Natural killer cell treated with Interleukin-12 subunit alpha and Interleukin-12 subunit beta and Interleukin-15 and Interleukin-18, amount 100 ng/mL, for 72 hours (primary cell): Measurements from ENCODE around the gene LPAR2. TPM values are rescaled to one million over a fixed set of nuclear protein-coding genes. Genes with fewer than 3 reads are reported as not detected.
A peak's percentile ranks its signal among the peaks of the same experiment; 100 is the strongest.

Experiments
- ATAC-seq, 2 donors: fragments of 150-1000 bp; cut with Tn5 transposase in 1 of 2; sonication (Bioruptor Pico), chemical (Tn5 transposase) in 1 of 2; 2 replicates each; pipeline ENCODE4 v1.10.0; 2021
- DNase-seq: peaks from one replicate; pipeline ENCODE4 v3.0.0; 2022; ENCODE audit warnings: low spot score
- H3K27ac Mint-ChIP-seq, 2 donors: 1 replicate in 1 of 2; 2 replicates in 1 of 2; pipeline ENCODE4 v1.8.0; 2022; ENCODE audit warnings: mixed read lengths in 2 of 2, mild to moderate bottlenecking in 1 of 2, moderate library complexity in 1 of 2
- H3K27me3 Mint-ChIP-seq, 2 donors: 1 replicate in 1 of 2; 2 replicates in 1 of 2; pipeline ENCODE4 v1.8.0; 2022; ENCODE audit warnings: mixed read lengths in 2 of 2
- H3K36me3 Mint-ChIP-seq: one replicate; pipeline ENCODE4 v1.8.0; 2022; ENCODE audit warnings: mixed read lengths
- H3K4me1 Mint-ChIP-seq, 2 donors: 1 replicate in 1 of 2; 2 replicates in 1 of 2; pipeline ENCODE4 v1.8.0; 2022; ENCODE audit warnings: low read depth in 2 of 2, mixed read lengths in 2 of 2, mild to moderate bottlenecking in 1 of 2
- H3K4me3 Mint-ChIP-seq: one replicate; pipeline ENCODE4 v1.8.0; 2022; ENCODE audit warnings: mixed read lengths
- H3K9me3 Mint-ChIP-seq: 2 replicates; pipeline ENCODE4 v1.8.0; 2022; ENCODE audit warnings: mixed read lengths
- total RNA-seq, 2 donors: library from RNA; stranded (reverse); gene quantifications; one replicate each; pipeline ENCODE4 v1.2.3, GENCODE V29; 2022

Gene LPAR2
- total RNA-seq, 2 donors from 2014 or later: 33.7 to 35.0 TPM

GRCh38 chr19:19632661-19633060 lies 4.6 kb upstream of the LPAR2 start:
- Mint-ChIP-seq H3K36me3 (peaks cover 17% of the 10 kb centered on the region), H3K9me3 (no peaks in the 10 kb centered on the region), H3K27ac (peak overlapping the region; percentile 22 to 26)

GRCh38 chr19:19631346-19631745 lies 3.3 kb upstream of the LPAR2 start:
- no peaks in the 10 kb centered on the region for H3K9me3 Mint-ChIP-seq
- peaks cover 19 to 37% of the 10 kb centered on the region in 2 donors for H3K4me1 Mint-ChIP-seq
- H3K27me3 Mint-ChIP-seq: no peaks in the 10 kb centered on the region
- no peak overlapping the region for H3K4me3 Mint-ChIP-seq
- DNase-seq: no peak
- H3K27ac Mint-ChIP-seq: no peak overlapping the region
- peaks cover 17% of the 10 kb centered on the region for H3K36me3 Mint-ChIP-seq
- ATAC-seq: no peak

More at GRCh38 chr19:19632661-19633060, 4.6 kb upstream of the LPAR2 start:
- DNase-seq (no peak), ATAC-seq (no peak)
- peaks cover 6 to 24% of the 10 kb centered on the region in 2 donors for H3K4me1 Mint-ChIP-seq
- H3K4me3 Mint-ChIP-seq: no peak overlapping the region
- H3K27me3 Mint-ChIP-seq: no peaks in the 10 kb centered on the region

DNA sequence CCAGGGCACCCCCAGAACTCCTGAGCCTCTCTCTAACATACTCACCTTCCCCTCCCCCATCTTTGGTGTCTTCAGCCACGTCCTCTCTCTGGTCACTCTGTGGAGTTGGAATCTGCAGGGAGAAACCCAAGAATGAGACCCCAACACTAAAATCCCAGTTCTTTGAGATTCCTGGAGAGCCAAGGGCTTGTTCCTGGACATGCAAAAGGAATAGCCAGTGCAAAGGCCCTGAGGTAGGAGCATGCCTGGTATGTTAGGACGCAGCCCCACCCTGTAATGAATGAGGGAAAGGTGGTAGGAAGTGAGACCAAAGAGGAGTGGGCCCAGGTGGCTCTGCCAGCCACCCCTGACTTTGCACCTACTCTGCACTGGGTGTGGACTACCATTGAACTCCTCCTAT lies 2.4 kb upstream of the LPAR2 start:
- Mint-ChIP-seq H3K27me3 (no peaks in the 10 kb centered on the region), H3K36me3 (peaks cover 17% of the 10 kb centered on the region), H3K4me1 (peaks cover 23 to 37% of the 10 kb centered on the region in 2 donors), H3K9me3 (no peaks in the 10 kb centered on the region), H3K27ac (no peak overlapping the region), H3K4me3 (no peak overlapping the region)
- no peak for DNase-seq
- no peak for ATAC-seq

DNA sequence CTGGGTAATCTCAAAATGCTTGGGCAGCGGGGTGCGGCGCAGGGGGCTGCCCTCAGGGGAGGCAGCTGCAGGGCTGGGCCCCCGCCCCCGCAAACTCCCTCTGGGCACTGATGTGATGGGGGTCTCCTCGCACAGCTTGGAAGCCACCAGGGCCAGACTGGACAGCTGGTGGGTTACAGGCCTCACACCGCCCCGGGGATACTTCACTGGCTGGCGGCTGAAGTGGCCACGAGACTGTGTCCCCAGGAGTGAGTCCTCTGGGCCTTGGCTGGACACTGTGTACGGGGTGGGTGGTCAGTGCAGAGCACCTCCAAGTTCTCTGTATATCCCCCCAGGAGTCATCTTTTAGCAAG lies 2.0 kb upstream of the LPAR2 start:
- Mint-ChIP-seq H3K4me1 (peaks cover 21 to 37% of the 10 kb centered on the region in 2 donors), H3K27ac (no peak overlapping the region), H3K4me3 (no peak overlapping the region), H3K27me3 (no peaks in the 10 kb centered on the region), H3K36me3 (peaks cover 17% of the 10 kb centered on the region), H3K9me3 (no peaks in the 10 kb centered on the region)
- no peak for DNase-seq
- ATAC-seq: no peak

- H3K36me3 Mint-ChIP-seq: peaks cover 9% of the 10 kb centered on the region
- peak overlapping the region; percentile 62 for H3K4me3 Mint-ChIP-seq
- no peaks in the 10 kb centered on the region for H3K9me3 Mint-ChIP-seq
- H3K4me1 Mint-ChIP-seq: peaks cover 18 to 31% of the 10 kb centered on the region in 2 donors
- peak; percentile 74 for DNase-seq
- peak overlapping the region; percentile 72 to 85 for H3K27ac Mint-ChIP-seq
- H3K27me3 Mint-ChIP-seq: no peaks in the 10 kb centered on the region
- ATAC-seq: peak; percentile 61 to 71
These were observed 598 bp upstream of the LPAR2 start for GRCh38 chr19:19628501-19629134.

- Mint-ChIP-seq H3K9me3 (no peaks in the 10 kb centered on the region), H3K27me3 (no peaks in the 10 kb centered on the region), H3K27ac (peak overlapping the region; percentile 75 to 76), H3K4me3 (peak overlapping the region; percentile 89), H3K36me3 (no peaks in the 10 kb centered on the region), H3K4me1 (peaks cover 18 to 23% of the 10 kb centered on the region in 2 donors)
- no peak for ATAC-seq
- DNase-seq: no peak
These were observed 1.2 kb downstream of the LPAR2 start for GRCh38 chr19:19626516-19627472.

DNA sequence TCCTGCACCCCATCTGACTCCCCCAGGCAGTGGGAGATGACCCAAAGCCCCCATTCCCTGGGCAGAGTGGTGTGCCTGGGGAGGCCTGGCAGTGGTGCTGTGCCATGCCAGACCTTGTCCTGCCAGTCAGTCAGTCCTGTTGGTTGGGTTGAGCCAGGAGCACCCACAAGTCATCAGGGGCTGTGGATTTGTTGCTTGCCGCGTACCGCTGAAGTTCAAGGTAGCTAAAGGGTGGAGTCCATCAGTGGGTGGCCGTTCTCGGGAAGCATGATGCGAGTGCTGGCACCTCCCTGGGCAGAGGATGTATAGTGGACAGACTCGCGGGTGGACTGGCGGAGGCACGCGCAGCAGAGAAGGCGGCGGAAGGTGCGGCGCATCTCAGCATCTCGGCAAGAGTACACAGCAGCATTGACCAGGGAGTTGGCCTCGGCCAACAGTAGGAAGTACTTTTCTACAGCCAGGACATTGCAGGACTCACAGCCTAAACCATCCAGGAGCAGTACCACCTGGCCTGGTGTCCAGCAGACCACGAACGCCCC lies 3.9 kb downstream of the LPAR2 start:
- no peak for ATAC-seq
- Mint-ChIP-seq H3K27me3 (no peaks in the 10 kb centered on the region), H3K4me1 (peaks cover 22 to 24% of the 10 kb centered on the region in 2 donors), H3K36me3 (no peaks in the 10 kb centered on the region), H3K4me3 (no peak overlapping the region), H3K9me3 (no peaks in the 10 kb centered on the region), H3K27ac (peak overlapping the region in 1 of 2 donors; percentile 33)
- DNase-seq: no peak

GRCh38 chr19:19623383-19623782 lies 4.6 kb downstream of the LPAR2 start:
- Mint-ChIP-seq H3K27me3 (no peaks in the 10 kb centered on the region), H3K4me1 (peaks cover 26 to 29% of the 10 kb centered on the region in 2 donors), H3K27ac (peak overlapping the region in 1 of 2 donors; percentile 33), H3K36me3 (no peaks in the 10 kb centered on the region), H3K9me3 (no peaks in the 10 kb centered on the region), H3K4me3 (no peak overlapping the region)
- no peak for DNase-seq
- no peak for ATAC-seq

DNA sequence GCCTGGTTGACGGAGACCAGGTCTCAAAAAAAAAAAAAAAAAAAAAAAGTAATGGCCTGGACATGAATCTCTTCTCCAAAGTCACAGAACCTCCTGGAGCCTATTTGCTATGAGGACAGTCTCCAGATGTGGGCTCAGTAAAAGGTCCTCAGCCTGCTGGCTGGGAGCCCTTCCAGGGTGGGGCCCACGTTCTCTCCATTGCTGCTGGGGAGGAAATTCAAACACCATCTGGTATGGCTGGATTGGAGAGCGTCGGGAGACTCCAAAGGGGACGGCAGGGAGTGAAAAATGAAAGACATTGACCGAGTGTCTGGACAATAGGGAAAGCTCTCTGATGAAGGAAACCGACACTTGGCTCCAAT lies 8.2 kb downstream of the LPAR2 start:
- DNase-seq (no peak), ATAC-seq (no peak)
- H3K27ac Mint-ChIP-seq: no peak overlapping the region
- H3K9me3 Mint-ChIP-seq: no peaks in the 10 kb centered on the region
- peaks cover 30 to 34% of the 10 kb centered on the region in 2 donors for H3K4me1 Mint-ChIP-seq
- no peaks in the 10 kb centered on the region for H3K27me3 Mint-ChIP-seq
- H3K36me3 Mint-ChIP-seq: peaks cover 6% of the 10 kb centered on the region
- no peak overlapping the region for H3K4me3 Mint-ChIP-seq

DNA sequence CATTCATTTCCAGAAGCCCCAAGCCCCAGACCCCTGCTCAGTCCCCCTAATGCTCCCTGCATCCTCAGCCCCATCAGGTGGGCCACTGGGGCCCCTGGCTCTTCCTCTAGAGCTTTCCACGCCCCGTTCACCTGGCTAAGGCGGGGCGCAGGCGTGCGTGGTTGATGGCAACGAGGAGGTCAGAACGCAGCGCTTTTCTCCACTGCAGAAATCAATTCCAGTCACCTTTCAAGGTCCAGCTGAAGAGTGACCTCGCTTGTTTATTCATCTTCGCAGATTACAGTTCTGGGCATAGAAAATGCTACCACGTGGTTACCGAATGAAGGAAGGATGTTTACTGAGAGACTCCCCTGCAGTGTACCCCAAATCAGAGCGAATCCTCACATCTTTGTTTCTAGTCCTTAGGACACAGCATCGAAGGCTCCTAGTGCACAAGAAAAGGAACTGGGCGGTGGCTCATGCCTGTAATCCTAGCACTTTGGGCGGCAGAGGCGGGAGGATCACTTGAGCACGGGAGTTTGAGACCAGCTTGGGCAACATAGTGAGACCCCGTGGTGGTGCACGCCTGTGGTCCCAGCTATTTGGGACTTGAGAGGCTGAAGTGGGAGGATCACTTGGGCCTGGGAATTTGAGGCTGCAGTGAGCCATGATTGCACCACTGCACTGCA lies 8.7 kb downstream of the LPAR2 start:
- DNase-seq (no peak), ATAC-seq (no peak)
- no peaks in the 10 kb centered on the region for H3K27me3 Mint-ChIP-seq
- peaks cover 33 to 38% of the 10 kb centered on the region in 2 donors for H3K4me1 Mint-ChIP-seq
- H3K36me3 Mint-ChIP-seq: peaks cover 6% of the 10 kb centered on the region
- H3K27ac Mint-ChIP-seq: peak overlapping the region; percentile 61 to 87
- peak overlapping the region; percentile 91 for H3K4me3 Mint-ChIP-seq
- no peaks in the 10 kb centered on the region for H3K9me3 Mint-ChIP-seq

- peak within 1 kb of the TSS; percentile 61 to 87 for H3K27ac Mint-ChIP-seq
- DNase-seq (peak; percentile 98), ATAC-seq (peak; percentile 97 to 98)
- H3K27me3 Mint-ChIP-seq: no peaks in the 10 kb centered on the region
- H3K36me3 Mint-ChIP-seq: peaks cover 6% of the 10 kb centered on the region
- peak within 1 kb of the TSS; percentile 91 for H3K4me3 Mint-ChIP-seq
- peaks cover 41 to 45% of the 10 kb centered on the region in 2 donors for H3K4me1 Mint-ChIP-seq
- H3K9me3 Mint-ChIP-seq: no peaks in the 10 kb centered on the region
These were observed 9.6 kb downstream of the LPAR2 start, which contains the start of gene PBX4 for GRCh38 chr19:19618219-19619051. Gene PBX4, minus strand, starts transcription at chr19:19618687. Its CDS starts 58 bp downstream, at chr19:19618629.

GRCh38 chr19:19615086-19615485 lies 12.9 kb downstream of the LPAR2 start:
- Mint-ChIP-seq H3K4me3 (peak overlapping the region; percentile 85), H3K4me1 (peaks cover 44 to 46% of the 10 kb centered on the region in 2 donors), H3K36me3 (peaks cover 6% of the 10 kb centered on the region), H3K27me3 (no peaks in the 10 kb centered on the region), H3K9me3 (no peaks in the 10 kb centered on the region), H3K27ac (peak overlapping the region; percentile 87 to 92)
- ATAC-seq (peak; percentile 70 to 76), DNase-seq (peak; percentile 79)

DNA sequence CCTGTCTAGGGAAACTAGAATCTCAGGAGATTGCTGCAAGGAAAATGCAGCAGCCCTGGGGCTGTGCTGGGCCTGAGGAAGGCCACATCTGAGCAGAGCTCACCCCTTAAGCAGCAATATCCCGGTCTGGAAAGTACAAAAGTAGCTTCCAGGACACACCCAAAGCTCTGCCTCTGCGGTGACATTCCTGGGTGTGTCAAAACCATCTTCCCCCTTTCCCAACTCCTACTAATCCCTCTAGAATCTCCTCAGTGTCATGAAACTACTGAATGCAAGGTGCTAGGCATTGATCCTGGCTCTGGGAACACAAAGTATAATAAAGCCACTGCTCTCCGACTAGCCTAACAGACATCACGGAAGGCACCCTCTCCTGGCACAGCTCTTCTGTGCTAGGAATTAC lies 14.5 kb downstream of the LPAR2 start:
- peaks cover 38 to 41% of the 10 kb centered on the region in 2 donors for H3K4me1 Mint-ChIP-seq
- peaks cover 6% of the 10 kb centered on the region for H3K36me3 Mint-ChIP-seq
- H3K4me3 Mint-ChIP-seq: peak overlapping the region; percentile 85
- H3K9me3 Mint-ChIP-seq: no peaks in the 10 kb centered on the region
- no peaks in the 10 kb centered on the region for H3K27me3 Mint-ChIP-seq
- peak overlapping the region; percentile 87 to 92 for H3K27ac Mint-ChIP-seq
- ATAC-seq (no peak), DNase-seq (no peak)
